ENCODE results near the gene WDR3. TPM values are rescaled to one million over a fixed set of nuclear protein-coding genes. Genes with fewer than 3 reads are reported as not detected.

The WDR3 gene
- total RNA-seq, 1 donor = 13.4 TPM

- H3K4me3 ChIP-seq (ENCODE audit: low read depth, low read length) = no peak overlapping the region
- DNase-seq (ENCODE audit: low read depth) = no peak
- no peak for TF ChIP-seq CTCF (IDR thresholded peaks at IDR 0.05; ENCODE audit: insufficient read depth, low read length)
Measured at GRCh38 chr1:117932576-117932975, 3.0 kb downstream of the WDR3 start.

- no peak for TF ChIP-seq CTCF (IDR thresholded peaks at IDR 0.05; ENCODE audit: insufficient read depth, low read length)
- no peak for DNase-seq (ENCODE audit: low read depth)
- H3K4me3 ChIP-seq (ENCODE audit: low read depth, low read length) = no peak overlapping the region
Measured at GRCh38 chr1:117933769-117934168, 4.2 kb downstream of the WDR3 start.

GRCh38 chr1:117942293-117942692 lies 12.8 kb downstream of the WDR3 start:
- H3K4me3 ChIP-seq (ENCODE audit: low read depth, low read length) = no peak overlapping the region
- DNase-seq (ENCODE audit: low read depth) = peak; percentile 62
- TF ChIP-seq CTCF (IDR thresholded peaks at IDR 0.05; ENCODE audit: insufficient read depth, low read length) = no peak

GRCh38 chr1:117952386-117952785 lies 22.8 kb downstream of the WDR3 start:
- H3K4me3 ChIP-seq (ENCODE audit: low read depth, low read length) = no peak overlapping the region
- TF ChIP-seq CTCF (IDR thresholded peaks at IDR 0.05; ENCODE audit: insufficient read depth, low read length) = no peak
- no peak for DNase-seq (ENCODE audit: low read depth)

GRCh38 chr1:117959364-117959763 lies 29.8 kb downstream of the WDR3 start:
- TF ChIP-seq CTCF (IDR thresholded peaks at IDR 0.05; ENCODE audit: insufficient read depth, low read length) = no peak
- no peak overlapping the region for H3K4me3 ChIP-seq (ENCODE audit: low read depth, low read length)
- DNase-seq (ENCODE audit: low read depth) = peak; percentile 58

- peak; percentile 60 for DNase-seq (ENCODE audit: low read depth)
- H3K4me3 ChIP-seq (ENCODE audit: low read depth, low read length) = no peak overlapping the region
- TF ChIP-seq CTCF (IDR thresholded peaks at IDR 0.05; ENCODE audit: insufficient read depth, low read length) = no peak
Measured at GRCh38 chr1:117964290-117965038, 34.9 kb downstream of the WDR3 start.

GRCh38 chr1:117967477-117967876 lies 37.9 kb downstream of the WDR3 start:
- DNase-seq (ENCODE audit: low read depth) = peak; percentile 71
- TF ChIP-seq CTCF (IDR thresholded peaks at IDR 0.05; ENCODE audit: insufficient read depth, low read length) = peak; percentile 30
- H3K4me3 ChIP-seq (ENCODE audit: low read depth, low read length) = no peak overlapping the region

Measured in fibroblast of the aortic adventitia (primary cell).